Lower leg skin (tissue), 3 donors: ENCODE results near the gene MAP7D2.

Experiments
- CTCF ChIP-seq, 3 donors: fragments of 450-650 bp; IDR thresholded peaks; one replicate each; pipeline ENCODE4 v1.5.1; 2016; ENCODE audit warnings: antibody characterized with exemption in 3 of 3, mild to moderate bottlenecking in 3 of 3, moderate library complexity in 2 of 3
- POLR2A ChIP-seq, 2 donors: fragments of 450-650 bp; IDR thresholded peaks; one replicate each; pipeline ENCODE4 v1.6.1; 2016 to 2017; ENCODE audit warnings: antibody characterized with exemption in 2 of 2, mild to moderate bottlenecking in 1 of 2, moderate library complexity in 1 of 2

GRCh38 chrX:20001588-20001987 is 115.1 kb downstream of the MAP7D2 start:
- TF ChIP-seq CTCF (IDR thresholded peaks at IDR 0.05) (no peak), POLR2A (IDR thresholded peaks at IDR 0.05) (no peak)
